Body of pancreas (tissue), 4 donors: ENCODE results near the gene TESPA1. TPM values are rescaled to one million over a fixed set of nuclear protein-coding genes. Genes with fewer than 3 reads are reported as not detected.

ENCODE experiments used
- ATAC-seq: fragments of 150-250 bp; one replicate; pipeline ENCODE4 v1.9.1; 2016
- DNase-seq, 4 donors: peaks; one replicate each; pipeline ENCODE4 v3.0.0-alpha.2; 2019
- H3K27ac ChIP-seq, 4 donors: fragments of 200-600 bp; sonication (generic); 1 replicate in 3 of 4; 2 replicates in 1 of 4; pipeline versions ENCODE4 v1.5.1 to v1.6.1; 2016 to 2019; ENCODE audit warnings: mild to moderate bottlenecking in 1 of 4, mixed read lengths in 1 of 4, moderate library complexity in 1 of 4
- H3K27me3 ChIP-seq, 2 donors: fragments of 200-600 bp; sonication (generic); one replicate each; pipeline ENCODE4 v1.6.0; 2016; ENCODE audit warnings: mild to moderate bottlenecking in 1 of 2
- H3K36me3 ChIP-seq, 2 donors: fragments of 200-600 bp; sonication (generic); replicated peaks in 1 of 2; 2 replicates each; pipeline ENCODE4 v1.5.1; 2016; ENCODE audit warnings: low read depth in 2 of 2; ENCODE audit not compliant: insufficient read depth in 1 of 2
- H3K4me1 ChIP-seq: fragments of 200-600 bp; sonication (generic); one replicate; pipeline ENCODE4 v1.6.0; 2016
- H3K4me3 ChIP-seq, 2 donors: fragments of 200-600 bp; sonication (generic); 1 replicate in 1 of 2; 2 replicates in 1 of 2; pipeline ENCODE4 v1.5.1; 2016 to 2019
- H3K9me3 ChIP-seq, 3 donors: fragments of 200-600 bp; sonication (generic); 1 replicate in 2 of 3; 2 replicates in 1 of 3; pipeline ENCODE4 v1.5.1; 2016
- POLR2A ChIP-seq, 3 donors: fragments of 450-650 bp; IDR thresholded peaks; one replicate each; pipeline ENCODE4 v1.6.1; 2016; ENCODE audit warnings: antibody characterized with exemption in 3 of 3, mild to moderate bottlenecking in 2 of 3
- WGBS, 2 donors: methylation state at CpG; one replicate each; pipeline ENCODE4 v1.1.5; 2017; 5-methylcytosine and 5-hydroxymethylcytosine counted together
- intact Hi-C: fragments of 100-400 bp; cut with DNase I; formaldehyde crosslinking; loops from one replicate; pipeline ENCODE4 v1.15.1; 2023
- total RNA-seq, 2 donors: library from RNA; depleted of rRNA; stranded (reverse); fragments of >200 nt; gene quantifications; one replicate each; pipeline ENCODE4 v1.1.0, GENCODE V29; 2016
- TF ChIP-seq, protein P1 (sequence below), 7 experiments: fragments of 450-650 bp in 4 of 7; fragments of 200-600 bp in 3 of 7; sonication (generic) in 3 of 7; IDR thresholded peaks; one replicate each; pipeline ENCODE4 v1.5.1; 2016 to 2019; ENCODE audit warnings: antibody characterized with exemption in 7 of 7

TESPA1 gene
- total RNA-seq, 2 donors from 2014 or later = not detected

DNA sequence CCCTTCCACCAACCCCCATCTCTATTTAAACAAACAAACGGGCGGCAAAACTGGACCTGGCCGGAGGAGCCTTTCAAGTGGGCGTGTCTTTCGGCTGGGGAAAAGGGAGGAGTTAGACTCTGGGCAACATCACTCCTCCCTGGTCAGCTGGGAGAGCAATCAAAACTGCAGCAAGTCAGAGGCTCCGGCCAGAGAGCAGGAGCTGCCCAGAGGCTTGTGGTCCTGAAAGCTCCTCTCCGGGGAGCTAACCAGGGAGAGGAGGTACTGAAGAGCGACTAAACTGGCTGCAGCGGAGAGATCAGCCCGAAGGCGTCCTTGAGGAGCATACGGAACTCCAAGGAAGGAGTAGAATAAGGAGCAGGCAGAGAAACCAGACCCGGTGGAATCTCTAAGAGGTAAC is 35.2 kb upstream of the TESPA1 start, which contains the start of gene NEUROD4:
TSS of gene NEUROD4 (plus strand) at position 191 of the 400 bp plus-strand sequence. CDS start 6,466 bp downstream, outside the sequence.
- Histone ChIP-seq H3K27ac (no peak within 1 kb of the TSS), H3K36me3 (no peaks in the 10 kb centered on the region), H3K9me3 (no peaks in the 10 kb centered on the region), H3K27me3 (no peaks in the 10 kb centered on the region), H3K4me3 (no peak within 1 kb of the TSS), H3K4me1 (peaks cover 7% of the 10 kb centered on the region)
- peak; percentile 54 to 73 (median 64) for DNase-seq
- peak; percentile 81 for ATAC-seq
- WGBS, 2 donors = 2 to 3% methylated on average over 13 of the region's 13 CpGs
- intact Hi-C loops = no loop called here
- TF ChIP-seq POLR2A (IDR thresholded peaks at IDR 0.05) = no peak

DNA sequence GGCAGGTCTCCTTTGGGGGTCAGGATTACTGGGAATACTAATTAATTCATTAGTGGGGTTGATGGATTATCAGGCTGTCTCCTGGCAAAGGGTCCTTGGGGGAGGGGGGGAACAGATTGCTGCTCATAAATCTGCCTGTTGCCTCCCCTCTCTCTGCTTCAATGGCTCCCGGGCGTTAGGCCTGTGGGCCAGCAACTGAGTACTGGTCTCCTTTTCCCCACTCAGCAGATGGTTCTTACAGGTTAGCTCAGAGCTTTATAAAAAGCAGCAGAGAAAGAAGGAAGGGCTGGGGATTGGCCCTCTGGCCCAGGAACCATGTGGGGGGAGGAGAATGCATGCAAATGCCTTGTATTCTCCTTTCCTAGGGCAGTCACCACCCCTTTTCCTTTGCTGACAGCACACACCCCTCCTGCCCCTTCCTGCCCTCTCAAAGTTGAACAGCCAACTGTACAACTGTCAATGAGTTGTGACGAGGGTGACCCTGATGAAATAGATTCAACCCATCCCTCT is 32.9 kb upstream of the TESPA1 start:
- intact Hi-C loops = no loop called here

DNA sequence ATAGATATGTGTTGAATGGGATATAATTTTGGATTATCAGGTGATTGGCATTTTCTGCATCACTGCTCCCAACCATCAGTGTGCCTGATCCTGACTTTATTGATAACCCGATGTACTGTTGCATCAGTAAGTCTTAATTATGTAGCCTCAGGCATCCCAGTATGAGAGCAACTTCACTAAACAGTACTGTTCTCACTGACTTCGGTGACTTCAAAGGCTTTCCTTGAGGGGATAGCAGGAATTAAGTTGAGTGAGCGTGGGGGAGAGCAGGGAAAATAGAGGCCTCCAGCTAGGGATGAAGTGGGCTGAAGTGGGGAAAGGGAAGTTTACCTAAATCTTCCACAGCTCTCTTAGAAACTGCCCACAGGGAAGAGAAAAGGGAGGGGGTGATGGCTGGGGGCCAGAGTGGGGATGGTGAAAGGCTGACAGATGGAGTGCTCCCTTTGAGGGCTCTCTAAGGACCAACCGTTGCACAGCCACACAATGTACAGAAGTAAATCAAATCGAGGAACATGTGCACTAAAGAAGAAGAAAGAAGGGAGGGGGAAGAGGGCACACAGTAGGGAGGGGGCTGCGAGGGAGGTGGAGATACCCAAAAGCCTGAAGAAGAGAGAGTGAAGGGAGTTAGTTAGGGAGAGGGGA is 24.5 kb upstream of the TESPA1 start:
- Histone ChIP-seq H3K4me1 (no peaks in the 10 kb centered on the region), H3K4me3 (no peak overlapping the region), H3K36me3 (no peaks in the 10 kb centered on the region), H3K27me3 (no peaks in the 10 kb centered on the region), H3K27ac (no peak overlapping the region), H3K9me3 (no peaks in the 10 kb centered on the region)
- intact Hi-C loops = no loop called here
- 40 to 52% methylated on average over 6 of the region's 6 CpGs for WGBS, 2 donors
- ATAC-seq (no peak), DNase-seq (no peak)
- TF ChIP-seq, protein P1, sequence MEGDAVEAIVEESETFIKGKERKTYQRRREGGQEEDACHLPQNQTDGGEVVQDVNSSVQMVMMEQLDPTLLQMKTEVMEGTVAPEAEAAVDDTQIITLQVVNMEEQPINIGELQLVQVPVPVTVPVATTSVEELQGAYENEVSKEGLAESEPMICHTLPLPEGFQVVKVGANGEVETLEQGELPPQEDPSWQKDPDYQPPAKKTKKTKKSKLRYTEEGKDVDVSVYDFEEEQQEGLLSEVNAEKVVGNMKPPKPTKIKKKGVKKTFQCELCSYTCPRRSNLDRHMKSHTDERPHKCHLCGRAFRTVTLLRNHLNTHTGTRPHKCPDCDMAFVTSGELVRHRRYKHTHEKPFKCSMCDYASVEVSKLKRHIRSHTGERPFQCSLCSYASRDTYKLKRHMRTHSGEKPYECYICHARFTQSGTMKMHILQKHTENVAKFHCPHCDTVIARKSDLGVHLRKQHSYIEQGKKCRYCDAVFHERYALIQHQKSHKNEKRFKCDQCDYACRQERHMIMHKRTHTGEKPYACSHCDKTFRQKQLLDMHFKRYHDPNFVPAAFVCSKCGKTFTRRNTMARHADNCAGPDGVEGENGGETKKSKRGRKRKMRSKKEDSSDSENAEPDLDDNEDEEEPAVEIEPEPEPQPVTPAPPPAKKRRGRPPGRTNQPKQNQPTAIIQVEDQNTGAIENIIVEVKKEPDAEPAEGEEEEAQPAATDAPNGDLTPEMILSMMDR (IDR thresholded peaks at IDR 0.05) = no peak
- TF ChIP-seq POLR2A (IDR thresholded peaks at IDR 0.05) = no peak

More for the DNA sequence above, 32.9 kb upstream of the TESPA1 start:
- TF ChIP-seq, protein P1 (IDR thresholded peaks at IDR 0.05) = no peak
- no peak for TF ChIP-seq POLR2A (IDR thresholded peaks at IDR 0.05)
- WGBS, 2 donors = 24 to 33% methylated on average over 3 of the region's 3 CpGs
- Histone ChIP-seq H3K9me3 (no peaks in the 10 kb centered on the region), H3K27ac (no peak overlapping the region), H3K4me1 (peaks cover 7% of the 10 kb centered on the region), H3K4me3 (no peak overlapping the region), H3K27me3 (no peaks in the 10 kb centered on the region), H3K36me3 (no peaks in the 10 kb centered on the region)
- ATAC-seq (no peak), DNase-seq (no peak)

DNA sequence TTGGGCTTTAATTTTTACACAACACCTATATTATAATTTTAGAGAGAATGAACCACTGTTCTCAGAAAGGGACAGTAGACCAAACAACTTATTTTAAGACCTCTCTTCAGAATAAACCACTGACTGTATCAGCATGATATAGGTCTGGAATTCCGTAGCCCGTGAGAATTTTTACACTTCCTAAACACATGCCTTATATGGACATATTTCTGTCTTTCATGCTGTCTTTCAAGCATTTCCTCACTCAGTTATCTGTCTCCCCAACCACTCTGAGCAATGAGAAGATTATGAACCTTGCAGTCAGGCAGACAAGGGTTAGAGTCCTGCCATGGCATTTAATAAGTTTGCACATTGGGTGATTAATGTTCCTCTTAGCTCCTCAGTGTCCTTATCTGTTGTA is 17.8 kb upstream of the TESPA1 start:
- Histone ChIP-seq H3K36me3 (no peaks in the 10 kb centered on the region), H3K4me3 (no peak overlapping the region), H3K4me1 (no peaks in the 10 kb centered on the region), H3K27ac (no peak overlapping the region), H3K27me3 (no peaks in the 10 kb centered on the region), H3K9me3 (no peaks in the 10 kb centered on the region)
- 50 to 59% methylated on average over 2 of the region's 2 CpGs for WGBS, 2 donors
- no peak for TF ChIP-seq POLR2A (IDR thresholded peaks at IDR 0.05)
- TF ChIP-seq, protein P1 (IDR thresholded peaks at IDR 0.05) = no peak
- no peak for DNase-seq
- no peak for ATAC-seq
- intact Hi-C loops = no loop called here

DNA sequence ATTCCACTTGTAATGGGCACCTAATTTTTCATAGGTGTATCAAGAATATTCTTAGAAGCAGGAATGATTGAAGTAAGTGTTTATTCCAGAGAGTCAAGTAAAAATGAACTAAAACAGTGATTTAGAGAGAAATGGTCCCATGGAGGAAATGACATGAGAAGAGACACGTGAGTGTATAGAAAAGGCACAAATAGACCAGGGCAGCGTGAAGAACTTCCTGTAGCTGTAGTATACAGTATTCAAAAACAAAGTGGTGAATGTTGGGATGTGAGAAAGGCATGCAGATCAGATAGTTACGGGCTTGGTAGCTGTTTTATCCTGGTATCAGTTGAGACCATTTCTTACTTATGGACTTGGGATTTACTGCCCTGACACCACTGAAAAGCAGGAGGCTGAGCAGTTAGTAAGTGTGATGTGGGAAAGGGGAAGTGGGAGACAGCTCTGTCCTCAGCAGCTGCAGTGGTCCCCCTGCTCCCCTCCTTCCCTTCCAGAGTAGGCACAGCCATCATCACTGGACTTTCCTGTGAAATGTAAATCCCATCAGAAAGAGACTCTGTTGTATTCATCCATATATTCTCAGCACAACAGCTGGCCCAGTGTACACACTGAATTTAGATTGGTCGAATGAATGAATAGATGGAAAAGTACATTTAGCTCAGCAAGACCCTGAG is 16.8 kb upstream of the TESPA1 start:
- DNase-seq = no peak
- ATAC-seq = no peak
- Histone ChIP-seq H3K27me3 (no peaks in the 10 kb centered on the region), H3K36me3 (no peaks in the 10 kb centered on the region), H3K27ac (no peak overlapping the region), H3K9me3 (no peaks in the 10 kb centered on the region), H3K4me3 (no peak overlapping the region), H3K4me1 (no peaks in the 10 kb centered on the region)
- 56 to 57% methylated on average over 4 of the region's 4 CpGs for WGBS, 2 donors
- intact Hi-C loops = no loop called here
- TF ChIP-seq, protein P1 (IDR thresholded peaks at IDR 0.05) = no peak
- TF ChIP-seq POLR2A (IDR thresholded peaks at IDR 0.05) = no peak
